Measurements from ENCODE around the gene CNIH2. TPM values are rescaled to one million over a fixed set of nuclear protein-coding genes. Genes with fewer than 3 reads are reported as not detected.
"Not testable (repeated sequence)": the region's sequence is repeated elsewhere in the genome, so short reads cannot be mapped to it uniquely, and the experiment has no call there.

The CNIH2 gene
- total RNA-seq, 2 experiments from 2014 or later: 1.9 to 2.2 TPM

GRCh38 chr11:66243782-66244535 lies 34.0 kb upstream of the CNIH2 start:
- no peaks in the 10 kb centered on the region for H3K9me3 Mint-ChIP-seq
- no peaks in the 10 kb centered on the region for H3K27me3 Mint-ChIP-seq
- H3K4me3 Mint-ChIP-seq: no peak overlapping the region
- no peak for DNase-seq
- H3K4me1 Mint-ChIP-seq: peaks cover 4% of the 10 kb centered on the region
- H3K27ac Mint-ChIP-seq: peak overlapping the region; percentile 68
- no peaks in the 10 kb centered on the region for H3K36me3 Mint-ChIP-seq

GRCh38 chr11:66247295-66247694 lies 30.7 kb upstream of the CNIH2 start:
- H3K4me3 Mint-ChIP-seq: no peak overlapping the region
- DNase-seq: no peak
- H3K4me1 Mint-ChIP-seq: peaks cover 7% of the 10 kb centered on the region
- H3K36me3 Mint-ChIP-seq: no peaks in the 10 kb centered on the region
- no peaks in the 10 kb centered on the region for H3K27me3 Mint-ChIP-seq
- H3K27ac Mint-ChIP-seq: no peak overlapping the region
- H3K9me3 Mint-ChIP-seq: no peaks in the 10 kb centered on the region

GRCh38 chr11:66247801-66248200 lies 30.2 kb upstream of the CNIH2 start:
- Mint-ChIP-seq H3K27ac (no peak overlapping the region), H3K4me1 (peaks cover 7% of the 10 kb centered on the region), H3K4me3 (no peak overlapping the region), H3K27me3 (no peaks in the 10 kb centered on the region), H3K36me3 (no peaks in the 10 kb centered on the region), H3K9me3 (no peaks in the 10 kb centered on the region)
- no peak for DNase-seq

- Mint-ChIP-seq H3K27me3 (no peaks in the 10 kb centered on the region), H3K9me3 (no peaks in the 10 kb centered on the region), H3K27ac (peak overlapping the region; percentile 21), H3K4me1 (peaks cover 6% of the 10 kb centered on the region), H3K4me3 (no peak overlapping the region), H3K36me3 (no peaks in the 10 kb centered on the region)
- DNase-seq: no peak
These were observed 29.1 kb upstream of the CNIH2 start for GRCh38 chr11:66248903-66249302.

- Mint-ChIP-seq H3K27ac (peak overlapping the region; percentile 16), H3K36me3 (no peaks in the 10 kb centered on the region), H3K4me1 (peaks cover 12% of the 10 kb centered on the region), H3K27me3 (no peaks in the 10 kb centered on the region), H3K9me3 (no peaks in the 10 kb centered on the region), H3K4me3 (no peak overlapping the region)
- no peak for DNase-seq
These were observed 26.2 kb upstream of the CNIH2 start for GRCh38 chr11:66251809-66252208.

- DNase-seq, H3K36me3 Mint-ChIP-seq, H3K9me3 Mint-ChIP-seq, H3K27ac Mint-ChIP-seq, H3K27me3 Mint-ChIP-seq, H3K4me3 Mint-ChIP-seq: not testable (repeated sequence)
- H3K4me1 Mint-ChIP-seq: peaks cover 12% of the 10 kb centered on the region
These were observed 24.9 kb upstream of the CNIH2 start for GRCh38 chr11:66253081-66253480.

- H3K4me3 Mint-ChIP-seq: peak overlapping the region; percentile 92
- H3K4me1 Mint-ChIP-seq: peaks cover 21% of the 10 kb centered on the region
- H3K27ac Mint-ChIP-seq: peak overlapping the region; percentile 96
- DNase-seq: no peak
- H3K36me3 Mint-ChIP-seq: peaks cover 18% of the 10 kb centered on the region
- no peaks in the 10 kb centered on the region for H3K9me3 Mint-ChIP-seq
- no peaks in the 10 kb centered on the region for H3K27me3 Mint-ChIP-seq
These were observed 19.5 kb upstream of the CNIH2 start for GRCh38 chr11:66258473-66258893.

- DNase-seq: no peak
- Mint-ChIP-seq H3K4me3 (peak overlapping the region; percentile 92), H3K27ac (no peak overlapping the region), H3K36me3 (peaks cover 18% of the 10 kb centered on the region), H3K4me1 (peaks cover 21% of the 10 kb centered on the region), H3K9me3 (no peaks in the 10 kb centered on the region), H3K27me3 (no peaks in the 10 kb centered on the region)
These were observed 18.8 kb upstream of the CNIH2 start for GRCh38 chr11:66259225-66259624.

- DNase-seq: no peak
- Mint-ChIP-seq H3K9me3 (no peaks in the 10 kb centered on the region), H3K4me3 (no peak overlapping the region), H3K27me3 (no peaks in the 10 kb centered on the region), H3K4me1 (peaks cover 21% of the 10 kb centered on the region), H3K27ac (no peak overlapping the region), H3K36me3 (peaks cover 18% of the 10 kb centered on the region)
These were observed 18.0 kb upstream of the CNIH2 start for GRCh38 chr11:66259956-66260355.

- Mint-ChIP-seq H3K27me3 (no peaks in the 10 kb centered on the region), H3K9me3 (no peaks in the 10 kb centered on the region), H3K4me3 (no peak overlapping the region), H3K4me1 (peaks cover 13% of the 10 kb centered on the region), H3K36me3 (peaks cover 18% of the 10 kb centered on the region), H3K27ac (no peak overlapping the region)
- DNase-seq: no peak
These were observed 16.4 kb upstream of the CNIH2 start for GRCh38 chr11:66261578-66261977.

- Mint-ChIP-seq H3K27me3 (no peaks in the 10 kb centered on the region), H3K4me1 (peaks cover 17% of the 10 kb centered on the region), H3K27ac (no peak overlapping the region), H3K9me3 (no peaks in the 10 kb centered on the region), H3K36me3 (peaks cover 18% of the 10 kb centered on the region), H3K4me3 (no peak overlapping the region)
- DNase-seq: no peak
These were observed 15.8 kb upstream of the CNIH2 start for GRCh38 chr11:66262191-66262590.

GRCh38 chr11:66262696-66263095 lies 15.3 kb upstream of the CNIH2 start:
- H3K4me3 Mint-ChIP-seq: no peak overlapping the region
- no peak overlapping the region for H3K27ac Mint-ChIP-seq
- no peaks in the 10 kb centered on the region for H3K9me3 Mint-ChIP-seq
- no peaks in the 10 kb centered on the region for H3K27me3 Mint-ChIP-seq
- H3K4me1 Mint-ChIP-seq: peaks cover 20% of the 10 kb centered on the region
- no peak for DNase-seq
- H3K36me3 Mint-ChIP-seq: peaks cover 18% of the 10 kb centered on the region

- peaks cover 18% of the 10 kb centered on the region for H3K36me3 Mint-ChIP-seq
- H3K4me3 Mint-ChIP-seq: no peak overlapping the region
- no peaks in the 10 kb centered on the region for H3K27me3 Mint-ChIP-seq
- H3K4me1 Mint-ChIP-seq: peaks cover 26% of the 10 kb centered on the region
- H3K27ac Mint-ChIP-seq: no peak overlapping the region
- no peak for DNase-seq
- H3K9me3 Mint-ChIP-seq: no peaks in the 10 kb centered on the region
These were observed 14.7 kb upstream of the CNIH2 start for GRCh38 chr11:66263231-66263630.

- Mint-ChIP-seq H3K9me3 (no peaks in the 10 kb centered on the region), H3K4me3 (no peak overlapping the region), H3K36me3 (peaks cover 18% of the 10 kb centered on the region), H3K4me1 (peaks cover 24% of the 10 kb centered on the region), H3K27me3 (no peaks in the 10 kb centered on the region), H3K27ac (no peak overlapping the region)
- DNase-seq: no peak
These were observed 14.2 kb upstream of the CNIH2 start for GRCh38 chr11:66263785-66264184.

- DNase-seq: no peak
- H3K27ac Mint-ChIP-seq: no peak overlapping the region
- no peaks in the 10 kb centered on the region for H3K9me3 Mint-ChIP-seq
- no peak overlapping the region for H3K4me3 Mint-ChIP-seq
- H3K4me1 Mint-ChIP-seq: peaks cover 19% of the 10 kb centered on the region
- no peaks in the 10 kb centered on the region for H3K27me3 Mint-ChIP-seq
- peaks cover 12% of the 10 kb centered on the region for H3K36me3 Mint-ChIP-seq
These were observed 13.6 kb upstream of the CNIH2 start for GRCh38 chr11:66264383-66264782.

GRCh38 chr11:66264914-66265313 lies 13.1 kb upstream of the CNIH2 start:
- Mint-ChIP-seq H3K4me3 (no peak overlapping the region), H3K36me3 (peaks cover 7% of the 10 kb centered on the region), H3K27me3 (no peaks in the 10 kb centered on the region), H3K27ac (no peak overlapping the region), H3K4me1 (peaks cover 19% of the 10 kb centered on the region), H3K9me3 (no peaks in the 10 kb centered on the region)
- peak; percentile 56 for DNase-seq

All from activated naive CD8-positive, alpha-beta T cell treated with anti-CD3 and anti-CD28 coated beads for 36 hours (primary cell).